ENCODE data around the gene RPF1. TPM values are rescaled to one million over a fixed set of nuclear protein-coding genes. Genes with fewer than 3 reads are reported as not detected.
"Not testable (repeated sequence)": the region's sequence is repeated elsewhere in the genome, so short reads cannot be mapped to it uniquely, and the experiment has no call there.

The RPF1 gene
- total and polyA plus RNA-seq, 12 donors = 12.4 to 66.9 (median 26.8) TPM

DNA sequence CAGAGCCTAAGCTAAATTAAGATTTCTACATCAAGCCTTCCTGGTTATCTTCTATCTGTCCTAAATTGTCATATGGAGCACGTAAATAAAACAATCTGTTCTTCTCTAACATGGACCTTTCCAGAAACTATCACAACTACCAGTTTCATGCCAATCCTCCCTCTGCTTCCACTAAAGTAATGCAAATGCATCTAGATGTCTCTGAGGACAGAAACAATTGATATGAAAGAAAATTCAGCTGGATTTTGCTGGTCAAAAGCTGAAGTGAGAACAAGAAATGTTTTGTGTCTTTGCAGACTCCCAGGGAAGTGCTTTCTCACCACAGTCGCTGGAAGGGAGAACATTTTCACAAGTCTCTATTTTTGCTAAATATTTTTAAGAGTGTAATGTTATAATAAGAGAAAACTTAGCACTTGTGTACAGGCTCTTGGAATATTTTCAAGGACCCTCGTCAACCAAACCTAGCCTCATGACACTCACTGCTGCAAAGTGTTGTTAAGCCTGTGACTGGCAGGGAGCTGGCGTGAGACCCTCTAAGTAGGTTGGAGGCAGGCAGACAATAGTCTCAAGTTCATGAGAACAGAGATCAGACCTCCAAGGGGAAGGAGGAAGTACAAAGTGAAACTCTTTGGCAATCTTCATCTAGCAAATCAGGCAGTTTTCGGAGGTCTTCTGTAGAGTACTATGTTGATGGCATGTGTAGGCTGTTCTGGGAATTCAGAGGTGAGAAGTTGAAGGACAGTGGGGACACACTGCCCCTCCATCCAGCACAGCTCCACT, 42.0 kb upstream of the RPF1 start:
- Histone ChIP-seq H3K4me3 (no peak overlapping the region), H3K27me3 (no peaks in the 10 kb centered on the region), H3K4me1 (replicated peaks in 1 of 2) (peaks cover 0 to 13% of the 10 kb centered on the region in 2 donors), H3K9me3 (replicated peaks in 1 of 3) (no peaks in the 10 kb centered on the region), H3K36me3 (replicated peaks in 1 of 2) (no peaks in the 10 kb centered on the region), H3K27ac (peak overlapping the region in 2 of 5 donors; percentile 41 to 65)
- intact Hi-C loops (cut with DNase I) = loop anchor here (5.0 to 10.0 kb wide), 3 partner anchors 132 to 315 kb away; partner anchors contain the start of gene SAMD13 (in 1 of the 2)
- DNase-seq = no peak
- TF ChIP-seq, protein P1, sequence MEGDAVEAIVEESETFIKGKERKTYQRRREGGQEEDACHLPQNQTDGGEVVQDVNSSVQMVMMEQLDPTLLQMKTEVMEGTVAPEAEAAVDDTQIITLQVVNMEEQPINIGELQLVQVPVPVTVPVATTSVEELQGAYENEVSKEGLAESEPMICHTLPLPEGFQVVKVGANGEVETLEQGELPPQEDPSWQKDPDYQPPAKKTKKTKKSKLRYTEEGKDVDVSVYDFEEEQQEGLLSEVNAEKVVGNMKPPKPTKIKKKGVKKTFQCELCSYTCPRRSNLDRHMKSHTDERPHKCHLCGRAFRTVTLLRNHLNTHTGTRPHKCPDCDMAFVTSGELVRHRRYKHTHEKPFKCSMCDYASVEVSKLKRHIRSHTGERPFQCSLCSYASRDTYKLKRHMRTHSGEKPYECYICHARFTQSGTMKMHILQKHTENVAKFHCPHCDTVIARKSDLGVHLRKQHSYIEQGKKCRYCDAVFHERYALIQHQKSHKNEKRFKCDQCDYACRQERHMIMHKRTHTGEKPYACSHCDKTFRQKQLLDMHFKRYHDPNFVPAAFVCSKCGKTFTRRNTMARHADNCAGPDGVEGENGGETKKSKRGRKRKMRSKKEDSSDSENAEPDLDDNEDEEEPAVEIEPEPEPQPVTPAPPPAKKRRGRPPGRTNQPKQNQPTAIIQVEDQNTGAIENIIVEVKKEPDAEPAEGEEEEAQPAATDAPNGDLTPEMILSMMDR (IDR thresholded peaks at IDR 0.05) = no peak
- TF ChIP-seq POLR2A (IDR thresholded peaks at IDR 0.05) = no peak
- 49 to 63% (median 53%) methylated on average over 5 of the region's 5 CpGs for WGBS, 4 donors

DNA sequence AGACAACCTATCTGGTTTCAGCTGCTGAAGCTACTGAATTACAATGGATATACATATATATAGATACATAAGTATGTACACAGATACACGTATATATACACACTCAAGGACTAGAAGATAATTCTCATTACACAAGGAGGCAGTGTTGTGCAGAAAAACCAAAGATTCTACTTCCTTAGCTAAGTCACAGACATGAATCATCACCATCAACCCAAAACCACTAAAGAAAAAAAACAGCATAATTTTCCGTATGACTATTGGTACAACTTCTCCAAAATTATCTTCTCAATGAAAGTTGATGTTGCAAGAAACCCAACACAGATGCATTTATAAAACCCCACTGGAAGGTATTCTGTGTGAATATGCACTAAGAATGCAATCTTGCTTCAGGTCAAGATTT, 36.8 kb upstream of the RPF1 start:
- intact Hi-C loops (cut with DNase I) = loop anchor here (5.0 kb wide), 2 partner anchors 160 to 180 kb away; no protein-coding TSS in a partner anchor
- Histone ChIP-seq H3K27ac (no peak overlapping the region), H3K27me3 (no peaks in the 10 kb centered on the region)

DNA sequence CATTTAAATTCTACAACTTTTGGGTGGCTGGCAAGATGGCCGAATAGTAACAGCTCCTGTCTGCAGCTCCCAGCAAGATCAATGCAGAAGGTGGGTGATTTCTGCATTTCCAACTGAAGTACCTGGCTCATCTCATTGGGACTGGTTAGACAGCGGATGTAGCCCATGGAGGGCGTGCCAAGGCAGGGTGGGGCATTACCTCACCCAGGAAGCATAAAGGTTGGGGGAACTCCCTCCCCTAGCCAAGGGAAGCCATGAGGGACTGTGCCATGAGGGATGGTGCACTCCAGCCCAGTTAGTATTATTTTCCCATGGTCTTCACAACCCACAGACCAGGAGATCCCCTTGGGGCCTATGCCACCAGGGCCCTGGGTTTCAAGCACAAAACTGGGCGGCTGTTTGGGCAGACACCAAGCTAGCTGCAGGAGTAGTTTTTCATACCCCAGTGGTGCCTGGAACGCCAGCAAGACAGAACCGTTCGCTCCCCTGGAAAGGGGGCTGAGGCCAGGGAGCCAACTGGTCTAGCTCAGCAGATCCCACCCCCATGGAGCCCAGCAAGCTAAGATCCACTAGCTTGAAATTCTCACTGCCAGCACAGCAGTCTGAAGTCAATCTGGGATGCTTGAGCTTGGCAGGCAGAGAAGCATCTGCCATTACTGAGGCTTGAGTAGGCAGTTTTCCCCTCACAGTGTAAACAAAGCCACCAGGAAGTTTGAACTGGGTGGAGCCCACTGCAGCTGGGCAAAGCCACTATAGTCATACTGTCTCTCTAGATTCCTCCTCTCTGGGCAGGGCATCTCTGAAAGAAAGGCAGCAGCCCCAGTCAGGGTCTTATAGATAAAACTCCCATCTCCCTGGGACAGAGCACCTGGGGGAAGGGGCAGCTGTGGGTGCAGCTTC, 36.1 kb upstream of the RPF1 start:
- 57 to 72% (median 67%) methylated on average over 3 to 7 of the region's 7 CpGs for WGBS, 4 donors
- H3K36me3 ChIP-seq (replicated peaks in 1 of 2); H3K27me3 ChIP-seq; H3K9me3 ChIP-seq (replicated peaks in 1 of 3); H3K27ac ChIP-seq; H3K4me3 ChIP-seq; H3K4me1 ChIP-seq (replicated peaks in 1 of 2); DNase-seq: not testable (repeated sequence)
- intact Hi-C loops (cut with DNase I) = loop anchor here (5.0 kb wide), 2 partner anchors 159 to 179 kb away; no protein-coding TSS in a partner anchor

More for the DNA sequence above, 36.8 kb upstream of the RPF1 start:
- no peak for TF ChIP-seq POLR2A (IDR thresholded peaks at IDR 0.05)
- TF ChIP-seq, protein P1 (IDR thresholded peaks at IDR 0.05) = peak; percentile 24 to 76 (median 61)
- 1 to 7% (median 2%) methylated on average over 2 of the region's 2 CpGs for WGBS, 4 donors
- no peaks in the 10 kb centered on the region for H3K36me3 ChIP-seq (replicated peaks in 1 of 2)
- no peak for DNase-seq
- H3K4me3 ChIP-seq = no peak overlapping the region
- H3K9me3 ChIP-seq (replicated peaks in 1 of 3) = no peaks in the 10 kb centered on the region
- H3K4me1 ChIP-seq (replicated peaks in 1 of 2) = no peaks in the 10 kb centered on the region

DNA sequence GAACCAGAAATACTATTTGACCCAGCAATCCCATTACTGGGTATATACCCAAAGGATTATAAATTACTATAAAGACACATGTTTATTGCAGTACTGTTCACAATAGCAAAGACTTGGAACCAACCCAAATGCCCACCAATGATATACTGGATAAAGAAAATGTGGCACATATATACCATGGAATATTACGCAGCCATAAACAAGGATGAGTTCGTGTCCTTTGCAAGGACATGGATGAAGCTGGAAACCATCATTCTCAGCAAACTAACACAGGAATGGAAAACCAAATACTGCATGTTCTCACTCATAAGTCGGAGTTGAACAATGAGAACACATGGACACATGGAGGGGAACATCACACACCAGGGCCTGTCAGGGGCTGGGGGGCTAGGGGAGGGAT, 30.4 kb upstream of the RPF1 start:
- H3K27me3 ChIP-seq; H3K36me3 ChIP-seq (replicated peaks in 1 of 2); H3K4me3 ChIP-seq; H3K4me1 ChIP-seq (replicated peaks in 1 of 2); intact Hi-C loops (cut with DNase I); DNase-seq; H3K27ac ChIP-seq; H3K9me3 ChIP-seq (replicated peaks in 1 of 3): not testable (repeated sequence)
- 86 to 92% (median 87%) methylated on average over 3 of the region's 3 CpGs for WGBS, 4 donors

DNA sequence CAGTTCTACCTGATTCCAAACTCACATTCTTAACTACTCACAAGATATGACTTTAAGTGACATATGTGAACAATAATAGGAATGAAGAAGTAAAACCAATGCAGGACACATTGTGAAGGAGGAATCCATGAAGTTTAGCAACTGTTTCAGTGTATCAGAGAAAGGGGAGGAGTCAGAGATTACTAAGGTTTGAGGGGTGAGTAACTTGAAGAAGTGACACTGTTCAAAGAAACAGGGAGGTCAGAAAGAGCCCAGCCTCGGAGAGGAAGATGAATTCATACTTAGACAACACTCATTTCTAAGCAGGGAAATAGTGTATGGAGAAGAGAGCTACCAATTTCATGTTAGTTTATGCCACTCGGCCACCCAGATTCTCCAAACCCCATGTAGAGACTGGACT, 28.2 kb upstream of the RPF1 start:
- no peak overlapping the region for H3K4me3 ChIP-seq

More for the DNA sequence above, 28.2 kb upstream of the RPF1 start:
- no peaks in the 10 kb centered on the region for H3K4me1 ChIP-seq (replicated peaks in 1 of 2)
- 59 to 71% (median 64%) methylated on average over 2 of the region's 2 CpGs for WGBS, 4 donors
- no peaks in the 10 kb centered on the region for H3K9me3 ChIP-seq (replicated peaks in 1 of 3)
- no peaks in the 10 kb centered on the region for H3K27me3 ChIP-seq
- H3K36me3 ChIP-seq (replicated peaks in 1 of 2) = no peaks in the 10 kb centered on the region
- TF ChIP-seq, protein P1 (IDR thresholded peaks at IDR 0.05) = no peak
- no peak for TF ChIP-seq POLR2A (IDR thresholded peaks at IDR 0.05)
- no peak for DNase-seq
- intact Hi-C loops (cut with DNase I) = loop anchor here in 1 of 2 donors (10.0 kb wide), 1 partner anchor 294 kb away; no protein-coding TSS in a partner anchor
- H3K27ac ChIP-seq = no peak overlapping the region

Data from adrenal gland (tissue), 12 donors.